Osteoblast (primary cell): ENCODE results near the gene TEX14. TPM values are rescaled to one million over a fixed set of nuclear protein-coding genes. Genes with fewer than 3 reads are reported as not detected.

ENCODE experiments used
- DNase-seq: peaks from one replicate; pipeline ENCODE4 v3.0.0; 2011; ENCODE audit warnings: low spot score, mixed read lengths; ENCODE audit not compliant: insufficient read length; ENCODE audit errors: missing footprints
- H2AFZ ChIP-seq: 2 replicates; pipeline ENCODE4 v1.6.0; 2011; ENCODE audit warnings: mild to moderate bottlenecking, low read length
- H3K27ac ChIP-seq: 2 replicates; pipeline ENCODE4 v1.5.1; 2011; ENCODE audit warnings: mild to moderate bottlenecking, low read depth, low read length, moderate library complexity
- H3K27me3 ChIP-seq: 2 replicates; pipeline ENCODE4 v1.6.0; 2012; ENCODE audit warnings: mild to moderate bottlenecking, control low read depth, inconsistent platforms, low read length, moderate library complexity; ENCODE audit not compliant: insufficient read depth
- H3K36me3 ChIP-seq: 2 replicates; pipeline ENCODE4 v1.5.1; 2011; ENCODE audit warnings: mild to moderate bottlenecking, low read length, control low read depth, moderate library complexity; ENCODE audit not compliant: insufficient read depth
- H3K4me1 ChIP-seq: 2 replicates; pipeline ENCODE4 v1.5.1; 2011; ENCODE audit warnings: mild to moderate bottlenecking, low read length, control low read depth, moderate library complexity; ENCODE audit not compliant: insufficient read depth
- H3K4me2 ChIP-seq: 2 replicates; pipeline ENCODE4 v1.6.0; 2011; ENCODE audit warnings: mild to moderate bottlenecking, low read length; ENCODE audit not compliant: insufficient read depth
- H3K4me3 ChIP-seq: fragments of 200-600 bp; sonication (generic); 3 replicates; pipeline ENCODE4 v1.5.1; 2012; ENCODE audit warnings: mild to moderate bottlenecking, low read length, inconsistent platforms; ENCODE audit not compliant: insufficient read depth
- H3K79me2 ChIP-seq: 2 replicates; pipeline ENCODE4 v1.6.0; 2012; ENCODE audit warnings: mild to moderate bottlenecking, low read length, control low read depth, inconsistent platforms; ENCODE audit not compliant: insufficient read depth
- H3K9me3 ChIP-seq: 2 replicates; pipeline ENCODE4 v1.5.1; 2011; ENCODE audit warnings: low read depth, low read length, control low read depth
- H4K20me1 ChIP-seq: 2 replicates; pipeline ENCODE4 v1.6.0; 2012; ENCODE audit warnings: mild to moderate bottlenecking, low read length, control low read depth; ENCODE audit not compliant: insufficient read depth
- CTCF ChIP-seq: IDR thresholded peaks from 2 replicates; pipeline ENCODE4 v1.5.1; 2011; ENCODE audit warnings: mild to moderate bottlenecking, low read depth, low read length, moderate library complexity; ENCODE audit errors: extremely low read depth
- total RNA-seq: library from RNA; depleted of rRNA; stranded (reverse); fragments of >200 nt; gene quantifications from 2 replicates; pipeline ENCODE4 v1.2.3, GENCODE V29; 2012

Gene TEX14
- total RNA-seq, 1 donor, result under 0.01 TPM

DNA sequence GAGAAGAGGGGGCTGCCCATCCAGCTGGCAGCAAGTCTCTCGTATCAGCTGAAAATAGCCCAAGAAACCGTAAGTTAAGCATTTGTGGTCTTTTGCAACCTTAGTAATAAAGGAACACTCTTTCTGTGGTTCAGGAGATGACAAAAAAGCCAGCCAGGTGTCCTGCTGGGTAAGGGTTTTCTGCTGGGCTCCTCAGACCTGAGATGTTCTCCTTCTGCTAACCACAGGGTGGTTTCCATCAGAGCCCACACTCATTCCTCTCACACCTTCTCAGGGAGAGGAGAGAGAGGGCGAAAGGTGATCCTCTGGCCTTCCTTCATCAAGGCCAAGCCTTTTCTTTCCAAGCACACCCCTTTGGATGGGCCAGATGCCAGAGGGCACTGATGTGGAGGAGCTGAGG lies 70.7 kb downstream of the TEX14 start:
- Histone ChIP-seq H3K9me3 (no peaks in the 10 kb centered on the region), H3K27ac (no peak overlapping the region)
- no peak for TF ChIP-seq CTCF

DNA sequence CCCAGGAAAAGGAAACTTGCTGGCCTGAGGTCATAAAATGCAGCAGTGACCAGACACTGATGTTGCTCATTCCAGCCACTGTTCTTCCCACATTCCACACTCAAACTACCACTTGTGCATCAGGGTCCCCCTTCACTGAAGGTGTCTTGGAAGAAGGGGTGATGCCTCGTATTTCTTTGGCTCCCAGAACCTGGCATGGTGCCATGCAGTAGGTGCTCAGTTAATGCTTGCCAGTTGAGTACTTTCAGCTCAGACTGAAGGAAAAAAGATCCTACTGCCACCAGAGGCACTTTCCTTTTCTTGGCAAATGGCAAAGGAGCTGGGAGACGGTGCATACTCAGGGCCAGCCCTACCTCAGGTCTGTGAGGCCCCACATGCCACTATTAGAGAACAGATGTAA lies 73.5 kb downstream of the TEX14 start:
- no peaks in the 10 kb centered on the region for H3K9me3 ChIP-seq
- H3K4me3 ChIP-seq, result no peak overlapping the region
- no peaks in the 10 kb centered on the region for H4K20me1 ChIP-seq
- H3K36me3 ChIP-seq, result no peaks in the 10 kb centered on the region
- no peak for TF ChIP-seq CTCF
- H3K27ac ChIP-seq, result no peak overlapping the region
- no peak overlapping the region for H3K4me2 ChIP-seq
- no peaks in the 10 kb centered on the region for H3K4me1 ChIP-seq
- no peak overlapping the region for H2AFZ ChIP-seq
- DNase-seq, result no peak
- peaks cover 3% of the 10 kb centered on the region for H3K27me3 ChIP-seq
- no peaks in the 10 kb centered on the region for H3K79me2 ChIP-seq

More for the DNA sequence above, 70.7 kb downstream of the TEX14 start:
- Histone ChIP-seq H3K79me2 (no peaks in the 10 kb centered on the region), H3K4me2 (no peak overlapping the region), H3K36me3 (no peaks in the 10 kb centered on the region), H3K4me3 (no peak overlapping the region), H3K4me1 (no peaks in the 10 kb centered on the region), H3K27me3 (peaks cover 3% of the 10 kb centered on the region), H4K20me1 (no peaks in the 10 kb centered on the region), H2AFZ (no peak overlapping the region)
- DNase-seq, result no peak

DNA sequence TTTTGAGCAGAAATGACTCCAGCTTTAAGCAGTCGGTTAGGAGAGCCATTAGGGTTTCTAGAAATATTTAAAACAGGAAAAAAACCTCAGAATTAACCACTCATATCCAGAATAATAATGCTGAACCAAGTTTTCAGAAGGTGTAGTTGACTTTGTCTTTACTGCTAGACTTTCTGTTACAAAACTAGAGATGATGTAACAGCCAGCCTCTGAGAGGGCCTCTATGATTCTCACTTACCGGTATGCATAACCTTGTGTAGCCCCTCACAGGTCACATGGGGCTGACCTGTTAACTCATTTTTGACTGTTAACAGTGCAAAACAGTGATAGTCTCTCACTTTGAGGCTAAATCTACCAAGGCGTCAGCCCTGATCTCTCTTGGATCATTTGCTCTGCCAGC lies 74.3 kb downstream of the TEX14 start:
- no peak overlapping the region for H3K27ac ChIP-seq
- no peak overlapping the region for H3K4me3 ChIP-seq
- no peak overlapping the region for H3K4me2 ChIP-seq
- H3K79me2 ChIP-seq, result no peaks in the 10 kb centered on the region
- H2AFZ ChIP-seq, result no peak overlapping the region
- no peaks in the 10 kb centered on the region for H3K9me3 ChIP-seq
- H4K20me1 ChIP-seq, result no peaks in the 10 kb centered on the region
- peaks cover 3% of the 10 kb centered on the region for H3K27me3 ChIP-seq
- no peaks in the 10 kb centered on the region for H3K4me1 ChIP-seq
- no peak for TF ChIP-seq CTCF
- H3K36me3 ChIP-seq, result no peaks in the 10 kb centered on the region
- DNase-seq, result peak; percentile 75

DNA sequence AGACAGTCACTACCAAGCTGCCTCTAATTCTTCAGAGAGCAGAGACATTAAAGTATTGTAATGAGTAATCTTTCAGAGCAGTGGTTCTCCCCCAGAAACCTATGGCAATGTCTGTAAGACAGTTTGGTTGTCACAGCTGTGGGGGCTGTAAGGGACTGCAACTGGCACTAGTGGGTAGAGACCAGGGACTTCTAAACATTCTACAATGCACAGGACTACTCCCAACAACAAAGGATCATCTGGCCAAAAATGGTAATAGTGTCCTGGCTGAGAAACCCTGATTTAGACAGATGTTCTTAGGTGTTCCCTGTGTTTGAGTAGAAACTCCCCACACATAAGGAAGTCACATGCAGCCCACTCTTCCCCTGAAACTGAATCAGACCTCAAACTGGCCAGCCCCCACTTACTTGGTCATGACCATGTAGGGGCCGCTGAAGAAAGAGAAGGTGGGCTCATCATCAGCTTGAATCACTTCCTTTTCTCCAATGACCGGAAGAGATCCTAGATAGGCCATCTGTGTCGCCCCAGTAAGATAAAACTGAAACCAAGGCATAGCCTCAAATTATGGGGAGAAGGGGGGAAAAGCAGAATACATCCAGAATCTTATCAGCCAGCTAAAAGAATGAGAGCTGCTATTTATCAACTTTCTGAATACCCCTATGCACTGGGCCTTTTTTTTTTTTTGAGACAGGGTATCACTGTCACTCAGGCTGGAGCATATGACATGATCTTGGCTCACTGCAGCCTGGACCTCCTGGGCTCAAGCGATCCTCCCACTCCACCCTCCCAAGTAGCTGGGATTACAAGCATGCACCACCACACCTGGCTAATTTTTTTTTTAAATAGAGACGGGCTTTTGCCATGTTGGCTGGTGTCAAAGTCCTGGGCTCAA lies 75.8 kb downstream of the TEX14 start:
- Histone ChIP-seq H2AFZ (no peak overlapping the region), H3K9me3 (no peaks in the 10 kb centered on the region), H3K27ac (no peak overlapping the region), H3K79me2 (no peaks in the 10 kb centered on the region), H3K27me3 (peaks cover 2% of the 10 kb centered on the region), H4K20me1 (no peaks in the 10 kb centered on the region), H3K36me3 (no peaks in the 10 kb centered on the region), H3K4me3 (no peak overlapping the region), H3K4me2 (no peak overlapping the region), H3K4me1 (no peaks in the 10 kb centered on the region)
- no peak for DNase-seq
- no peak for TF ChIP-seq CTCF
